22Rv1 (cell line): ENCODE results near the gene NECTIN1.

Source experiments
- H3K27ac ChIP-seq: fragments of 450-650 bp; 2 replicates; pipeline ENCODE4 v1.5.1; 2017
- ZFX ChIP-seq: fragments of 450-650 bp; IDR thresholded peaks from 2 replicates; pipeline ENCODE4 v1.6.1; 2017; ENCODE audit warnings: antibody characterized with exemption, borderline replicate concordance
- TF ChIP-seq, protein P1 (sequence below): fragments of 450-650 bp; IDR thresholded peaks from 2 replicates; pipeline ENCODE4 v1.5.1; 2017; ENCODE audit warnings: mild to moderate bottlenecking

Gene NECTIN1

DNA sequence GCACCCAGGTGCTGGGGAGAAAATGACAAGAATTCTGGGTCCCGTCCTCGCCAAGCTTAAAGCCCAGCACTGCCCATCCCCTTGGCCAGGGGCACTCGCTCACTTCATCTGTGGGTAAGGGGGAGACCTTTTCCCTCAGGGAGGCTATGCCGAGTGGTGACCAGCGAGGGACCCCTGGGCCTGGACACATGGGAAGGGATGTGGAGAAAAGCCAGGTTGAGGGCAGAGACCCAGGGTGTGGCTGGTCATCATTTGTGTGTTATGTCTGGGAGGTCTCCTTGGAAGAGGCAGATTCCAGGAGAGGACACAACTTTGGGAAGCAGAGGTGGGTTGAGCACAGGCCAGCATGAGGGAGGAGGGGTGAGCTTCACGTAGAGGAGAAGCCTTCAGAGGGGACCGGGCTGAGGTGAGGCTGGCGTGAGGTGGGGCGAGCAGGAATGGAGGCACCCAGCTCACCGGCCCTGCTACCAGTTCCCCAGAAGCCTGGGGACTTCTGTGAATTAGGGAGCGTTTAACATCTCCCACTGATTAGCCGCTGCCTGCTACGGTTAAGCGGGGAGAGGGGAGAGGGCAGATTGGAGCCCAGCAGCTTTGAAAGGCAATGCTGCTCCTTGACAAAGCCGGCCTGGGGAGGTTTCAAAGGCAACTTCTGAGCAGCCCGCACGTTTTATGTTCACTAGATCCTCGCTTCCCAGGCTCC is 25.8 kb upstream of the NECTIN1 start:
- TF ChIP-seq ZFX: no peak
- TF ChIP-seq, protein P1, sequence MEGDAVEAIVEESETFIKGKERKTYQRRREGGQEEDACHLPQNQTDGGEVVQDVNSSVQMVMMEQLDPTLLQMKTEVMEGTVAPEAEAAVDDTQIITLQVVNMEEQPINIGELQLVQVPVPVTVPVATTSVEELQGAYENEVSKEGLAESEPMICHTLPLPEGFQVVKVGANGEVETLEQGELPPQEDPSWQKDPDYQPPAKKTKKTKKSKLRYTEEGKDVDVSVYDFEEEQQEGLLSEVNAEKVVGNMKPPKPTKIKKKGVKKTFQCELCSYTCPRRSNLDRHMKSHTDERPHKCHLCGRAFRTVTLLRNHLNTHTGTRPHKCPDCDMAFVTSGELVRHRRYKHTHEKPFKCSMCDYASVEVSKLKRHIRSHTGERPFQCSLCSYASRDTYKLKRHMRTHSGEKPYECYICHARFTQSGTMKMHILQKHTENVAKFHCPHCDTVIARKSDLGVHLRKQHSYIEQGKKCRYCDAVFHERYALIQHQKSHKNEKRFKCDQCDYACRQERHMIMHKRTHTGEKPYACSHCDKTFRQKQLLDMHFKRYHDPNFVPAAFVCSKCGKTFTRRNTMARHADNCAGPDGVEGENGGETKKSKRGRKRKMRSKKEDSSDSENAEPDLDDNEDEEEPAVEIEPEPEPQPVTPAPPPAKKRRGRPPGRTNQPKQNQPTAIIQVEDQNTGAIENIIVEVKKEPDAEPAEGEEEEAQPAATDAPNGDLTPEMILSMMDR: no peak
- H3K27ac ChIP-seq: no peak overlapping the region

DNA sequence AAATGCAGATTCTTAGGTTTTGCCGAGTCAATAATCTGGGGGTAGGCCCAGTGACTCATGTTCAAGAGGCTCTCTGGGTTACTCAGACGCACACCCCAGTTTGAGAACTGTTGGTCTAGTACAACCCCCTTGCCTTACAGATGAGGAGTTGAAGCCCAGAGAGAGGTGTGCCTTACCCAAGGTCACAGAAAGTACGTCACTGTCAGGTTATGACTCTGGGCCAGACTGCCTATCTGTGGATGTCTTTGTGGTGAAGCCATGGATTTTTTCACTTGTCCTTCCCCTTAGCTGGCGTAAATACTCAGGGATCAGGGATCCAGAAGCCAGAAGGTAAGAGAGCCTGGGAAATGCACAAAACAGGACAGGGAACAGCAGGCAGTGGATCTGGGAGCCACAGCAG is 25.2 kb upstream of the NECTIN1 start:
- H3K27ac ChIP-seq: no peak overlapping the region
- TF ChIP-seq ZFX: no peak
- TF ChIP-seq, protein P1: no peak

DNA sequence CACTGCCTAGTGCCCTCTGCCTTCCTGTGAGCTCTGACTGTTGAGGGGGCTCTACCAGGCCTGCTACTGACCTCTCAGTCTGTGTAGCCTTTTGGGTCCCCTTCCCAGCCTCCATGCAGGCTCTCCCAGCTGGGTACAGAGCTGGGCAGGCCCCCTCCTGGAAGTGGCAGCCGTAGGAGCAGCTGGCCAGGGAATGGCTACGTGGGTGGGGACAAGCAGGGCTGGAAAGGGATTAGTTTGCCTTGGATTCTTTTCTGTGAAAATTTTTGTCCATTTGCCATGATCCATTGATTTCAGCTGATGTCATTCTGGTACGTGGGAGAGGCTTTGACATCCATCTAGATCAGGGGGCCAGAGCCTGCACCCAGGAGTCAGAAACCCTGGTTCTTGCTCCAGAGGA is 23.9 kb upstream of the NECTIN1 start:
- TF ChIP-seq, protein P1: no peak
- no peak for TF ChIP-seq ZFX
- H3K27ac ChIP-seq: no peak overlapping the region

DNA sequence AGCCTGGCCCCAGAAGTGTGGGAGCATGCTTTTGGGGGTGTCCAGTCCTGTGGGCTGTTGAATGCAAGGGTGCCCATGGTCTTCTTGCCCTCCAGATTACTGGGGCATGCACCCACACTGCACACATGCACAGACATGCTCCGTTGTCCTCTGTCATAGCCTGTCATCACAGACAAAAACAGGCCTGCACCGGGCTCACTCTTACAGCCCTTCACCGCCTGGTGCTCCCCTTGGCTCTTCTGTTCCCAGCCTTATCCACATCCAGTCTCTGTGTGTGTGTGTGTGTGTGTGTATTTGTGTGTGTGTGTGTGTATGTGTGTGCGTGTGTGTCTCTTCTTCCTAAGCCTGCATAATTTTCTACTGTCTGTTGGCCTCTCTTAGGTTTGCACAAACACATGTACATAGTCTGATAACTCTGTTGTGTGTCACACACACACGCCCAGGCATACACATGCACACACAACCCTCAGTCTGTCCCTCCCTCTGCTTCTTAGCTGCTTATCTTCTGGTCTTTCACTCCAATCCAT is 23.4 kb upstream of the NECTIN1 start:
- H3K27ac ChIP-seq: no peak overlapping the region
- TF ChIP-seq, protein P1: no peak
- TF ChIP-seq ZFX: no peak

DNA sequence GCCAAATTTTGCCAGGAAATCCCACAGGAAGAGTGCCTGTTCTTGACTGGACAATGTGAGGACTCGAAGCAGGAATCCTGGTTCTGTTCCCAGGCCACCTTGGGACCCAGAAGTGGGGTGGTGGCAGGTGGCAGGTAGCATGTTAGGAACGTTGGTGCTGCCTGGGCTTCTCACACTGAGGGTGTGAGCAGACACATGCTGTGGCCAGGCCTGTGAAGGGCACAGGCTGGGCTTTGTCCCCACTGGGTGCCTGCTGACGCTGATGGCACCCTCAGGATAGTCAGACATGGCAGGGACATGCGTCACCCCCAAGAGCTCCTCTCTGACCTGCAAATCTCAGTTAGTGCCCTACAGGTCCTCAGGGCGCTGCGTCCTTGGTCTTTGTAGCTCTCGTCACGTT is 21.1 kb upstream of the NECTIN1 start:
- H3K27ac ChIP-seq: no peak overlapping the region
- TF ChIP-seq ZFX: no peak
- TF ChIP-seq, protein P1: no peak

DNA sequence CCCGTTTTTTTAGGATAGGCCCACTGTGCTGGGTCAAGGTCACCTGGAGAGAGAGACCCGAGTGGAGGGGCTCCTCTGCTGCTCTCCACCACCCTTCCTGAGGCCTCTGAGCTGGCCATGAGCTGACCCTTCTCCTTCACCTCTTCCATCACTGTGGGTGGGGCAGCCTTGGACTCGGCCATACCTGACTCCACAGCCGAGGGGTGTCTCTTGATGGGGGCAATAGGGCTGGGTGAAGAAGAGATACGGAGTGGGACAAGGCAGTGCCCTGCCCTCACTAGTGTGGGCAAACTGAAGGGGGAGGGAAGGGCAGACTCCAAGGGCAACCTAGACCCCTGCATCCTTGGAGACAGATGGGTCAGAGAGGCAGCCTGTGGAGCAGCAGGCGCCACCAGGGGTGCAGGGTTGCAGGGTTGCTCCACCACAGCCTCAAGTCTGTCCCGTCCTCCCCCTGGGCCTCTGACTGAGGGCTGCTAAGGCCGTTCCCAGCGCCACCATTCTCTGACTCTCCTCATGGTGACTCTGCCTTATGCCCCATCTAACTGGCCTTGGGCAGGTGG is 20.1 kb upstream of the NECTIN1 start:
- no peak overlapping the region for H3K27ac ChIP-seq
- TF ChIP-seq, protein P1: no peak
- no peak for TF ChIP-seq ZFX
